DMS53 (cell line): ENCODE measurements around the gene AFDN.

ENCODE experiments used
- DNase-seq: peaks from one replicate; lab custom pipeline; 2025; lab: John Stamatoyannopoulos, UW

The AFDN gene

GRCh38 chr6:167918548-167919278 lies 92.0 kb downstream of the AFDN start:
- no peak for DNase-seq

- no peak for DNase-seq
Measured at GRCh38 chr6:167919349-167919748, 92.6 kb downstream of the AFDN start.

- no peak for DNase-seq
Measured at GRCh38 chr6:167920165-167920564, 93.5 kb downstream of the AFDN start.

- no peak for DNase-seq
Measured at GRCh38 chr6:167921831-167922230, 95.1 kb downstream of the AFDN start.

- no peak for DNase-seq
Measured at GRCh38 chr6:167925026-167925425, 98.3 kb downstream of the AFDN start.

- DNase-seq, result no peak
Measured at GRCh38 chr6:167927246-167927645, 100.5 kb downstream of the AFDN start.

GRCh38 chr6:167928111-167928510 lies 101.4 kb downstream of the AFDN start:
- DNase-seq, result no peak

- DNase-seq, result peak; percentile 16
Measured at GRCh38 chr6:167930295-167930694, 103.6 kb downstream of the AFDN start.

GRCh38 chr6:167932468-167933276 lies 106.0 kb downstream of the AFDN start:
- DNase-seq, result peak; percentile 31

GRCh38 chr6:167933290-167933689 lies 106.6 kb downstream of the AFDN start:
- DNase-seq, result no peak

GRCh38 chr6:167933847-167934246 lies 107.1 kb downstream of the AFDN start:
- DNase-seq, result no peak

- DNase-seq, result no peak
Measured at GRCh38 chr6:167934426-167934864, 107.7 kb downstream of the AFDN start.

- DNase-seq, result no peak
Measured at GRCh38 chr6:167936051-167936450, 109.3 kb downstream of the AFDN start.

- no peak for DNase-seq
Measured at GRCh38 chr6:167937301-167937700, 110.6 kb downstream of the AFDN start.

- peak; percentile 11 for DNase-seq
Measured at GRCh38 chr6:167937948-167938911, 111.5 kb downstream of the AFDN start.

- no peak for DNase-seq
Measured at GRCh38 chr6:167941822-167942221, 115.1 kb downstream of the AFDN start.

- no peak for DNase-seq
Measured at GRCh38 chr6:167944130-167944529, 117.4 kb downstream of the AFDN start.

GRCh38 chr6:167946007-167946406 lies 119.3 kb downstream of the AFDN start:
- DNase-seq, result no peak

- no peak for DNase-seq
Measured at GRCh38 chr6:167946604-167947003, 119.9 kb downstream of the AFDN start.

- DNase-seq, result no peak
Measured at GRCh38 chr6:167947716-167948115, 121.0 kb downstream of the AFDN start.

GRCh38 chr6:167948716-167949115 lies 122.0 kb downstream of the AFDN start:
- DNase-seq, result no peak

GRCh38 chr6:167949121-167949684 lies 122.5 kb downstream of the AFDN start:
- no peak for DNase-seq
